Frontal cortex (tissue), 4 donors: ENCODE data around the gene HTR6. TPM values are rescaled to one million over a fixed set of nuclear protein-coding genes. Genes with fewer than 3 reads are reported as not detected.
"Not testable (repeated sequence)": the region's sequence is repeated elsewhere in the genome, so short reads cannot be mapped to it uniquely, and the experiment has no call there.

Source experiments
- DNase-seq, 2 donors: peaks; one replicate each; pipeline ENCODE4 v3.0.0; 2012; ENCODE audit warnings: low spot score in 2 of 2
- FAIRE-seq: peaks from 2 replicates; lab custom pipeline; 2012; peaks lifted over from hg19 to GRCh38; lab: Jason Lieb, UNC
- total RNA-seq: library from RNA; depleted of rRNA; stranded (reverse); fragments of >200 nt; gene quantifications from one replicate; pipeline ENCODE4 v1.2.3, GENCODE V29; 2014
- donor health status: control.
- donor health status: control.
- donor health status: control.

The HTR6 gene
- total RNA-seq, 1 donor from 2014 or later = 0.41 TPM

- not testable (repeated sequence) for DNase-seq, FAIRE-seq
Observed at GRCh38 chr1:19636749-19637148, 27.9 kb upstream of the HTR6 start.

GRCh38 chr1:19637606-19638005 lies 27.1 kb upstream of the HTR6 start:
- DNase-seq (no peak), FAIRE-seq (no peak)

- not testable (repeated sequence) for DNase-seq, FAIRE-seq
Observed at GRCh38 chr1:19639228-19639627, 25.4 kb upstream of the HTR6 start.

DNA sequence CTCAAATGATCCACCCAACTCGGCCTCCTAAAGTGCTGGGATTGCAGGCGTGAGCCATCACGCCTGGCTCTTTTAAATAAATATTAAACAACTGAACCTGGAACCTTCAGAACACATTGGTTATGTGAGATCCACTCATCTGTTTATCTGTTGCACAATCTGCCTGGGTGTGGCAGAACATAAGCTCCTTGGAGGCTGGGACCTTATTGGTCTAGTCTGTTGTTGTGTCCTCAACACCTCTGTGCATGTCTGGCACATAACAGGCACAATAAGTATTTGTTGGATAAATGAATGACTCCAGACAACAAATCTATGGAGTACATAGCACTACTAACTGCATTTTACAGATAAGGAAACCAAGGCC lies 24.7 kb upstream of the HTR6 start:
- DNase-seq (no peak), FAIRE-seq (no peak)

GRCh38 chr1:19640363-19641316 lies 24.0 kb upstream of the HTR6 start:
- no peak for DNase-seq
- FAIRE-seq = no peak

GRCh38 chr1:19643121-19643520 lies 21.6 kb upstream of the HTR6 start:
- no peak for FAIRE-seq
- no peak for DNase-seq

DNA sequence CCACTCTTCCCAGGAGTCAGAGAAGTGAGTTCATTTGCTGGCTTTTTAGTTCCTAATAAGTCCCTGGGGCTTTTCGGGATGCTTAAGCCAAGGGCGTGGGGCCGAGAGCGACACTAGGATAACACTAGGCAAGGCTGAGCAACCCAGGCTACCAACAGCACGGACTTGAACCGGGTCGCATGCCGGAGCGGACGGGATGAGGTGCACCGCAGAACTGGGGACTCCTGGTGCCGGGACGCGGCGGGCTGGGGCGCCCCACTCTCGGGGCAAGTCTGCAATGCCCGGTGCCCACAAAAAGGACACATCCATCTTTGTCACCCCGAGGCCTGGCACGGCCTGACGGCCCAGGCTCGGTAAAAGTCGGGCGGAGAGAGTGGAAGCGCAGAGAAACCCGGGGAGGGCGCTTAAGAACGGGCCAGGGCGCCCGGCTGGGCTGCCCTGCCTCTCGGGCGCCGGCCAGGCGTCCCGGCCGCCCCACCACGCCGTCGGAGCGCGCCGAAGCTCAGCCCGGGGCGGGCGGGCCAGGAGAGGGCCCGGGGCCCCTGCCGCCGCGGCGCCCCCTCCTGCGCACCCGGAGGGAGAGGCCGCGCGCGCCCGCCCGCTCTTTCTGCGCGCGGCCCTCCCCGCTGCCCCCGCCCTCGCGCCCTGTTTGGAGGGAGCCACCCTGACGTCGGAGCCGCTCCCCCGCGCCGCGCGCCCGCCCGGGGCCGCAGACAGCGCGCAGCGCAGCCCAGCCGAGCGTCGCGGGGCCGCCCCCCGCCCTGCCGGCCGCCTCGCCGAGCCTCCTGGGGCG lies 20.9 kb upstream of the HTR6 start, which contains the start of gene NBL1:
TSS of gene NBL1 (plus strand) at position 710 of the 793 bp plus-strand sequence. CDS start 10,720 bp downstream, outside the sequence.
- FAIRE-seq (no peak), DNase-seq (peak; percentile 80 to 82)

DNA sequence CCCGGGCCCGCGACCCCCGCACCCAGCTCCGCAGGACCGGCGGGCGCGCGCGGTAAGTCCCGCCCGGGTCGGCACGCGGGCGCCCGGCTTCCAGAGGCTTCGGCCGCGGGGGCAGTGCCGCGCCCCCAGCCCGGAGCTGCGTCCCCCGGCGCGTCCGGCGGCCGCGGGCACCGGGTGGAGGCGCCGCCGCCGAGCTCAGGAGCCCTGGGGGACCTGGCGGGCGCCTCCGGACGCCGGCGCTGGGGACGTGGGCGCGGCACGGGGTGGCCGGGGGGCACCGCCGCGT lies 20.3 kb upstream of the HTR6 start:
- FAIRE-seq = no peak

GRCh38 chr1:19644681-19645410 lies 19.8 kb upstream of the HTR6 start:
- DNase-seq = peak; percentile 57 to 58
- FAIRE-seq = no peak

More for the DNA sequence above, 20.3 kb upstream of the HTR6 start:
- DNase-seq = no peak

- DNase-seq (no peak), FAIRE-seq (no peak)
Observed at GRCh38 chr1:19645411-19646251, 19.0 kb upstream of the HTR6 start.

DNA sequence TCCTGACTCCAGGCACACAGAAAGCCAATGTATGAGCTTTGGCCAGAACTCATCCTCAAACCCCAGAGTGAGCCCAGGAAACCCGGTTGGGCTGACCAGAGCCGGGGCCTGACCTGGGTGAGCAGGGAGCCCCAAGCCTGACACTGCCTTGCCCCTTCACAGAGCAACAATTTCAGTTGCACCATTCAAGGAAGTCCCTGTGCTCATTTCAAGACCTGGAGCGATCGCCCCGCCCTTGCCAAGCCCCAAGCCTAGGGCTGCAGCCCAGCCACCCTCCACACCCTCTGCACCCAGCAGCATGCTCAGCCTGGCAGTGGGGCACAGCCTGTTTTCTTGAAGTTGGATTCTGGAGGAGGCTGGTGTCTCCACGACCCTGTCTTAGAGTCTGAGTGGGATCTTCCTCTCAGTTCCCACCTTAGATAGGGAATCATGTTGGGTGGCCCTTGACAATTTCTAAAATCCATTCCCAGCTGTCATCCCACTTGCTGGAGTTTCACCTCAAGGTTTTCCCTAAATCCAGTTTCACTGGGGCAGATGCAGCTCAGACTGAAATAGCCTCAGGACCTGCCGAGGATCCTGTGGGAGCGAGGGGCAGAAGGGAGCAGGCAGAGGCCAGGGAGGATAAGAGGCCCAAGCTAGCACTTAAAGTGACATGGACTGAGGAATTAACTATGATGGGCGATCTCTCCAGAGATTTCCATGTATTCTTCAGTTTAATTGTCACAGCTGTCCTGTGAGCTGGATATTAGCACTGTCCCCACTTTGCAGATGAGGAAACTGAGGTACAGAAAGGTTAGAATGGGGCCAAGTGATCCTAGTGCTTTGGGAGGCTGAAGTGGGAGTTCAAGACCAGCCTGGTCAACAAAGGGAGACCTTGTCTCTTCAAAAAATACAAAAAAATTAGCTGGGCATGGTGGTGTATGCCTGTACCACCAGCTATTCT lies 18.0 kb upstream of the HTR6 start:
- FAIRE-seq (no peak), DNase-seq (no peak)

DNA sequence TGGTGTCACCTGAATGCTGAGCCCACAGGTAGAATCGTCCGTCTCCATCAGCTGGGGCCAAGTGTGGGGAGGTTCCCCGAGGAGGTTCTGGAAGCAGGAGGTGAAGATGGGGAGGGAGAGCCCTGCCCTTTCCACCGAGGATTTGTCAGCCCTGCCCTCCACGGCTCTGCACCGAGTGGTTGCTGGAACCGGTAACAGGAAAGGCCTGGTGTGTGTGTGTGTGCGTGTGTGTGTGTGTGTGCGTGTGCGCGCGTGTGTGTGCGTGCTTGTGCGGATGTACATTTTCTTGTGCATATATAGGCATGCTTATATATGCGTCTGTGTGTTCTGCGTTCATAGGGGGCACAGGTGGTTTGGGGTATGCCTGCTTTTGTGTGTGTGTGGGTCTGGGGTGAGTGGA lies 17.0 kb upstream of the HTR6 start:
- no peak for FAIRE-seq
- no peak for DNase-seq

GRCh38 chr1:19648239-19648638 lies 16.4 kb upstream of the HTR6 start:
- DNase-seq (no peak), FAIRE-seq (no peak)

DNA sequence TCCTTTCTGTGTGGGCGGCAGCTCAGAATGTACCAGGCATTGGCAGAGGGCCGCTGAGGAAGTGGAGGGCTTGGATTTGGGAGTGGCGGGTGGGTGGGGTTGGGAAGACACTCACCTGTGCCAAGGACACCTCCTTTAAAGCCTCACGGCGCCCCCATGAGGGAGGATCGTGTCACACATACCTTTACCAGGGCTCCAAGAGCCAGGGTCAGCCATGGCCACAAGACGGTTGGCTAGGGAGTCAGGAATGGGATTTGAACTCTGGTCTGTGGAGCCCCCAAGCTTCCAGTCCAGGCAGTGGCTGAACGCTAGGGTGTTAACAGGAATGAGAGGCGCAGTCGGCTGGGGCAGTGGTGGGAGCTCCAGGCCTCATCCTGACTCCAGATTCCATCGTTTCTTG lies 16.0 kb upstream of the HTR6 start:
- no peak for DNase-seq
- no peak for FAIRE-seq

DNA sequence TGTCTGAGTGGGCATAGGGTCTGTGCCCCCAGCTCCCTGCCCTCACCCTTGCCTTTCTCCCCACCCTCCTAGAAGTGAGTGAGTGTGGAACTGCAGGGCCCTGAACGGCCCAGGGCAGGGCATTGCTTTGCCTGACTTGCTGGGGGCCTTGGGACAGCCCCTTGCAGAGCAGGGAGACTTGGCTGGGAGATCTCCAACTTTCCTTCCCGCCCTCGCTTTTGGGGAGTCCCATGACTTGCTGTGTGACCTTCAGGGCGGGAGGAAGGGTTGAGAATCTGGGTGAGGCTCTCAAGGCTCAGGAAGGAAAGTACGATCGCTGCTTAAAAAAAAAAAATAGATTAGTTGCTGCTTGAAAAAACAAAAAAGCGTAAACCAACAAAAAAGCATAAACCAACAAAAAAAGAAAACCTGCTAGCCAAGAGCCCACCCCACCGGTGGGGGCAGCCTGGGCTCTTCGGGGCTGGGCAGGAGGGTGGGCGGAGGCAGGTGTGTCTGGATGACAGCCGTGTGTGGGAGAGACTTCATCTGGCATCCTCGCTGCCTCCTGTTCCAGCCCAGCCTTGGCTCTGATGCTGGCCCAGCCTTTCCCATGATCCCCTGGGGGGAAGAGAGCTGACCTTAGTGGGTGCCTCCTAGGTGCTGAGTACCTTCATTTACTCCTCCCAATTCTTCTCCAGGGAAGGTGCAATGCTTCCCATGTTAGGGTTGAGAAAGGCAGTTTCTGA lies 14.1 kb upstream of the HTR6 start:
- DNase-seq (peak in 1 of 2 donors; percentile 56), FAIRE-seq (no peak)

DNA sequence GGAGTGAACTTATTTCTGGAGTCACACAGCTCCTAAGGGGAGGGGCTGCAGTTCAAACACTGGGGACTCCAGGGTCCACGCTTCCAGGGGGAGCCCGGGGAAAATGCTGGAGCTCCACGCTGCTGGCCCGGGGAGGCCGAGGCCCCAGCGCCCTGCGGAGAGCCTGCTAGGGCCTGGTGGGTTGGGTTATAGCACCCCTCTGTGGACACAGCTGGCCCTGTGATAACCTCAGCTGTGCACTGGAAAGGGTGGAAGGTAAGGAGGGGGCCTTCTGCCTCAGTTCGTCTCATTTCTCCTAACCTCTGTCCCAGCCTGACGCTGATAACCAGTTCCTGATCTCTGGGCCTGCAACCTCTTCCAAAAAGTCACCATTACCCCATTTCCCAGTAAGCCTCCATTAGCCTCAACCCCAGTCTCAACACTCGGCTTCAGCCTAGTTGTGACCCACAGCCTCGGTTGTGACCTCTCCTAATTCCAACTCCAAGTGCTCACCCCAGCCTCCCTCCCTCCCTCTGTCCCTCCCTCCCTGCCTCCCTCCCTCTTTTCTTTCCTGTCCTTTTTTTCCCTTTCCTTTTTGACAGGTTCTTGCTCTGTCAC lies 13.4 kb upstream of the HTR6 start:
- FAIRE-seq = no peak

DNA sequence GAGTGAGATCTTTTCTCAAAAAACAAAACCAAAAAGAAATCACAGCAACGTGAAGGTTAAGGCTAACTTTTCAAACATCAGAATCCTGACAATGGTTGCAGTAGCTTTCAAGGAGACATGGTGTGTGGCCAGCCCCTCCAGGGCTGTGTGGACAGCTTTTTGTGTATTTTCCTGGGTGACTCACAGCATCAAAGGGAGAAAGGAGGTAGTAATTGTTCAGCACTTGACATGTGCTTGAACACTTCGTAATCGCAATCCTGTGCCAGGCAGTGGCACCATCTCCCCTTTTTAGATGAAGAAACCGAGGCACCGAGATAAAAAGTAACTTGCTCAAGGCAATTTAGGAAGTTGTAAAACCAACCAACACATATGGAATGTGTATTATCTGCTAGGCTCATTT lies 10.3 kb upstream of the HTR6 start:
- no peak for FAIRE-seq
- no peak for DNase-seq

More for the DNA sequence above, 13.4 kb upstream of the HTR6 start:
- DNase-seq = peak; percentile 69 to 82
